Left kidney (tissue), 2 donors: ENCODE measurements around the gene C2CD4C. TPM values are rescaled to one million over a fixed set of nuclear protein-coding genes. Genes with fewer than 3 reads are reported as not detected.
"Not testable (repeated sequence)": the region's sequence is repeated elsewhere in the genome, so short reads cannot be mapped to it uniquely, and the experiment has no call there.

ENCODE experiments used
- DNase-seq: peaks from one replicate; pipeline ENCODE4 v3.0.0-alpha.2; 2013
- polyA plus RNA-seq: library from polyadenylated mRNA; unstranded; fragments of 120-200 nt; gene quantifications from one replicate; pipeline ENCODE4 v1.2.1, GENCODE V29; 2013; ENCODE audit not compliant: insufficient read length

C2CD4C gene
- polyA plus RNA-seq, 1 donor = 1.5 TPM

DNA sequence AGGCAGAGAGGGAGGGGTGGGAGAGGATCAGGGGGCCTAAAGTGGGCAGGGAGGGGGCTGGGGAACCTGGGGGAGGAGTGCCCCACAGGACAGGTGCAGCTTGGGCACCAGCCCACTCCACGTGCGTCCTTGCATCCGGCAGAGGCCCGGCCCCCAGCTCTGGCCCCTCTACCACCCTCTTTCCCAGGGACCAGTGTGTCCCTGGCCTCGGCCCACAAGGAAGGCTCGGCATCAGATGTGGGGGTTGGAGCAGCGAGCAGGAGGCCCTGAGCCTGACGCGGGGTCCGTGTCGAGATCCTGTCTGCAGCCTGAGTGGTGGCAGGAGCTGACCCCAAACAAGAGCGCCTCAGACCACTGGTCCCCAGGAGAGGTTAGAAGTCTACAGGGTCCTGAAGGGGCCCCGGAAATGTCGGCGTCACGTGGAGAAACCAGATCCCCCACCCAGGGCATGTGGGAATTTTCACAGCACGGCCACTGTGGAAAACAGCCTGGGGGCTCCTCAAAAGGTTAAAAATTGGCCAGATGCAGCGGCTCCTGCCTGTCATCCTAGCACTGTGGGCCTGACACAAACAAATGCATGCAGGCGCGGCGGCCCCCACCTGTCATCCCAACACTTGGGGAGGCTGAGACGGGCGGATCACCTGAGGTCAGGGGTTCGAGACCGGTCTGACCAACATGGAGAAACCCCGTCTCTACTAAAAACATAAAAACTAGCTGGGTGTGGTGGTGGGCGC, 30.4 kb upstream of the C2CD4C start:
- DNase-seq = no peak

DNA sequence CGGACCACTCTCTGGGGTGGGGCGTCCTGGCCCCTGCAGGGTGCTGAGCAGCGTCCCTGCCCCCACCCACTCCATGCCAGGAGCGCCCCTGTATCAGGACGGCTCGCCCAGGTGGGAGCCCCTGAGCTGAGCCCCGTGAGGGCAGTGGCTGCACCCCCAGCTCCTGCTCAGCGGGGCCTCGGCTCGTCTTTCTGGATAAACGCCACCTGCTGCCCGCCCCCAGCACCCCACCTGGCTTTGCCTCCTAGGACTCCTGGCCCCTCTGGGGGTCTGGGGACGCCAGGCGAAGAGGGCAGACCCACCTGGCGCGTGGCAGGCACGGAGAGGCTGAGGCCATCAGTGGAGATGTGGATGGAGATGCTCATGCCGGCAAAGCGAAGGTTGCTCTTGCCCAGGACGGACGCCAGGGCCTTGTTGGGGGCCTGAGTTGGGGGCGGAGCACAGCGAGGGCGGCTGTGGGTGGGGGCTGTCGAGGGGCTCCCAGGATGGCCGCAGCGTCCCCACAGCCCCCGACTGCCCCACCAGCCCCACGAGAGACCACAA, 29.5 kb upstream of the C2CD4C start:
- DNase-seq = no peak

DNA sequence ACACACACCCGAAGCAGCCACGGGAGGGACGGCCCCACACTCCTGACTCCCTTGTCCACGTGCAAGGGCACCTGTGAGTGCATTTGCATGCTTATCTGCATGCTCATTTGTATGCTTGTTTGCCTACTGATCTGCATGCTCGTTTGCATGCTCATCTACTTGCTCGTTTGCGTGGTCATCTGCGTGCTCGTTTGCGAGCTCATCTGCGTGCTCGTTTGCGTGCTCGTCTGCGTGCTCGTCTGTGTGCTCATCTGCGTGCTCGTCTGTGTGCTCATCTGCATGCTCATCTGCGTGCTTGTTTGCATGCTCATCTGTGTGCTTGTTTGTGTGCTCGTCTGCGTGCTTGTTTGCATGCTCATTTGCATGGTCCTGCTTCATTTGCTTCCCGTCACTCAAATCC, 28.1 kb upstream of the C2CD4C start:
- no peak for DNase-seq

DNA sequence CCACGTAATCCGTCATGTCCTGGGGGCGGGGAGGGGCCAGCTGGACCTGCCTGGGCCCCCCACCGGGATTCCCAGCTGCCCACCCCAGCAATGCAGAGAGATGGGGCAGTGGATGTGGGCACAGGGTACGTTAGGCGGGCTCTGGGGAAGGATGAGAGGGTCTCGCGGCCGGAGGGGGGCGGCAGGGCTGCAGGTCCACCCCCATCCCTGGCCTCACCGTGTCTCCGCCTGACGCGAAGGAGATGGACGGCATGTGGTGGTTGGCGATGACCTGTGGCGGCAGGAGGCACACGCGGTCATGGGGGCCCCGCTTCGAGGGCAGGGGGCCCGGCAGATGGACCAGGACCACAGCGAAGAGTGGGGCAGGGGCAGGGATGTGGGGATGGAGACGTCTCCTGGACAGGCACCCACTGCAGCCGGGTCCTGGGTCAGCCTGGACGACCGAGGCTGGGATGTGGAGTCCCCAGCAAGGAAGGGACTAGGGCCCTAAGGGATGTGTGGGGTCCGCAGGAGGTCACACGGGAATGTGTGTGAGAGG, 27.5 kb upstream of the C2CD4C start:
- no peak for DNase-seq

DNA sequence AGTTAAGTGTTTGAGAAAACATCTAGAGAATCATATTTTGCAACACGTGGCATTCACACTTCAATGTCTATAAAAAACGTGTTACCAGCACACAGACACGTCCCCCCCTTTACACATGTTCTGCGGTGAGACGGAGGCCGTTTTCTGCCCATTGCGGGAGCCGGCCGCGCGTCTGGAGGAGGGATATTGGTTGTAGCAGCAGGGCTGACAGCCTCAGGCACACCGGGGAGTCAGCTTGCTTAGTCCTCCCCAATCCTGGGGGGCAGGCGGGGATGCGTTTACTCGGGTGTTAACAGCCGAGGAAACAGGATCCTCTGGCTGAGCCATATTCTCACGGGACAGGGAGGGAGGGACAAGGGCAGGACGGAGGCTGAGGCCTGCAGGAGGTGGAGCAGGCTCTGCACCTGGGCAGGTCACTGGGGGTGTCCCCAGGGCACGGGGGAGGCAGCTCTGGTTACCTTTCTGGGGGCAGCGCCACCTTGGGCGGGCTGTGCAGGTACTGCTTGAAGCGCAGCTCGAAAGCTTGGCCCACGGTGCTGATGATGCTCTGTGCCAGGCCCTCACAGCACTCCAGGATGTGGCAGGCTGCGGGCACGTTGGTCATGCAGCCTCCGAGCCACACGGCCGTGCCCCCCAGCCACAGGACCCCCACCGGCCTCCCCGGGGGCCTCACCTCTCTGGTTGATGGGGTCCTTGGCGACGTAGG, 26.9 kb upstream of the C2CD4C start:
- DNase-seq = peak; percentile 18

DNA sequence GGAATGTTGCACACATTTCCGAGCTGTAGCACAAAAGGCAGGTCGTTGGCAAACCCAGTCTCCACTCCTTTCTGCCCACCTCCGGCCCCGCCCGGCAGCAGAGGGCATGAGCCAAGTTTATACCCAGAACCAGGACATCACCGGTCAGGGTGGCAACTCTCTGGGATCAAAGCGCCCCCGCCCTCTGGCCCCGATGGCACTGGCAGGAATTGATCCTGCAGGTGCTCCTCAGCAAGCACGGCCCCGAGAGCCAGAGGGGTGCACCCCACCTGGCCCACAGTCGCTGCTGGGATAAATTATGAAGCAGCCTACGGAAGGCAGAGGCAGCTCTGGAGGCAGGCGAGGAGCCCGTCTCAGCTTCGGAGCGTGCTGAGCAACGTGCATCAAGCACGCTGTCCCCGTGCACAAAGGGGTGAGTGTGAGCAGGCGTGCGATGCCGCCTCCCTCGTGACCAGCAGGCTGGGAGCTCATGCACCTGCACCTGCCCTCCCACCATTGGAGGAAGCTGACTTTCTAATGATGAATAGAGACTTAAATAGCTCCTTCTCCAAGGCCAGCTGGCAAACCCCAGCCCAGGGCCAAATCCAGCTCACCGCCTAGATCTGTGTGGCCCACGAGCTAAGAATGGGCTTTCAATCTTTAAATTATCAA, 26.2 kb upstream of the C2CD4C start:
- no peak for DNase-seq

DNA sequence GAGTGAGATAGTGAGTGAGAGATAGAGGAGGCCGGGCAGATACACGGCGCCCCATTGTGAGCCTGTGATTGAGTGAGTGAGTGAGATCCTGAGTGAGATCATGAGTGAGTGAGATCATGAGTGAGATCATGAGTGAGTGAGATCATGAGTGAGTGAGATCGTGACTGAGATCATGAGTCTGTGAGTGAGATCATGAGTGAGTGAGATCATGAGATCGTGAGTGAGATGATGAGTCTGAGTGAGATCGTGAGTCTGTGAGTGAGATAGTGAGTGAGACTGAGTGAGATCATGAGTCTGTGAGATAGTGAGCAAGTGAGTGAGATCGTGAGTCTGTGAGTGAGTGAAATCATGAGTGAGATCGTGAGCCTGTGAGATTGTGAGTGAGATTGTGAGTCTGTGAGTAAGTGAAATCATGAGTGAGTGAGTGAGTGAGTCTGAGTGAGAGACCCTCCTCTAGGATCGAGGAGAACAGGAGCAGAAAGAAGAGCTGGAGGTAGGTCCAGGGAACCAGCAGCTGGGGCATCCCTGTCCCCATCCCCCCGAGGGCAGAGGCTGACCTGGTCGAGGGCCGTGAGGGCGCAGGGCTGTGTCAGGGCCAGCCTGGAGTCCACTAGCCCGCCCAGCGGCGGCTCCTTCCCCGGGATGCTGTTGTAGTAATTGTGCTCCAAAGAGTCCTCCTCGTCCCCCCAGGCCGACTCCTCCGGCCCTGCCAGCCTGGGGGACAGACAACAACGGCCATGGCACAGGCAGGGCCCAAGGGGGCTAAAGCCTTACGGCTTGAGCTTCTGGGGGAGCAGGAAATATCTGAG, 25.4 kb upstream of the C2CD4C start:
- no peak for DNase-seq

DNA sequence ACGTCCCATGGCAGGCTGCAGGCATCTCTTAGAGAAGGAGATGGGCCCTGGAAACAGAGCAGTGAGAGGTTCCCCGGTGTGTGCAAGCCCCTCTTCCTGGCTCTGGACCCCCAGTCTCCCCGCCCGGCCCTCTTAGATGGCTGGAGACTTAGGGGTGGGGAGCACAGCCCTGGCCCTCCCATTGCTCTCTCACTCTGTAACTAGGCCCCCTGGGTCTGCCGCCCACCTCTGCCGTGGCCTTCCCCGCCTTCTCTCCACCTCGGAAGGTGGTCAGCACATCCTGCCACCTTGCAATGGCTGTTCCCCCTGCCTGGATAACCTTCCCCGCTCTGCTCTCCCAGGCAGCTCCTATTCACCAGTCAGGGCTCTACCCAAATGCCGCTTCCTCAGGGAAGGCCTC, 21.8 kb upstream of the C2CD4C start:
- DNase-seq = no peak

DNA sequence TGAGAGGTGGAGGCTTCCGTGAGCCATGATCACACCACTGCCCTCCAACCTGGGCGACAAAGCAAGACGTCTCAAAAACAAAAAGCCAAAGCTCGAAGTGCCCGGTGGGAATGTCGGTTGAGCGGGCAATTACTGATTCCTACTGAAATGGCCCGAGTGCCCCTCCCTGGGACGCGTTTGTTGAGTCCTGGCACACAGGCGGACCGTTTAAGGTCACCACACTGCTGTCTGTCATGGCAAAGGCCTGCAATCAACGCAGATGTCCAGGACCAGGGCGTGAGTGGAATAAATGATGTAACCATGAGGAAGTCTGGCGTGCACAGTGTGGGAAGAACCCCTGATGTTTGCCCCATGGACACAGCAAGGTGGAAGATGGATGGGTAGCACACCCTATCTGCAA, 19.2 kb upstream of the C2CD4C start:
- DNase-seq = no peak

DNA sequence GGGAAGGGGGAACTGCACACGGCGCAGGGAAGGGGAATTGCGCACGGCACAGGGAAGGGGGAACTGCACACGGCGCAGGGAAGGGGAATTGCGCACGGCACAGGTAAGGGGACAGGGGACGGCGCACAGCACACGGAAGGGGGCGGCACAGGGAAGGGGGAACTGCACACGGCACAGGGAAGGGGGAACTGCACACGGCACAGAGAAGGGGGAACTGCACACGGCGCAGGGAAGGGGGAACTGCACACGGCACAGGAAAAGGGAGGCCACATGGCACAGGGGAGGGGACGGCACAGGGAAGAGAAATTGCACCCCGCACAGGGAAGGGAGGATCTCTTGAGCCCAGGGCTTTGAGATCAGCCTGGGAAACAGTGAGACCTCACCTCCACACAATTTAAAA, 18.7 kb upstream of the C2CD4C start:
- DNase-seq = not testable (repeated sequence)

DNA sequence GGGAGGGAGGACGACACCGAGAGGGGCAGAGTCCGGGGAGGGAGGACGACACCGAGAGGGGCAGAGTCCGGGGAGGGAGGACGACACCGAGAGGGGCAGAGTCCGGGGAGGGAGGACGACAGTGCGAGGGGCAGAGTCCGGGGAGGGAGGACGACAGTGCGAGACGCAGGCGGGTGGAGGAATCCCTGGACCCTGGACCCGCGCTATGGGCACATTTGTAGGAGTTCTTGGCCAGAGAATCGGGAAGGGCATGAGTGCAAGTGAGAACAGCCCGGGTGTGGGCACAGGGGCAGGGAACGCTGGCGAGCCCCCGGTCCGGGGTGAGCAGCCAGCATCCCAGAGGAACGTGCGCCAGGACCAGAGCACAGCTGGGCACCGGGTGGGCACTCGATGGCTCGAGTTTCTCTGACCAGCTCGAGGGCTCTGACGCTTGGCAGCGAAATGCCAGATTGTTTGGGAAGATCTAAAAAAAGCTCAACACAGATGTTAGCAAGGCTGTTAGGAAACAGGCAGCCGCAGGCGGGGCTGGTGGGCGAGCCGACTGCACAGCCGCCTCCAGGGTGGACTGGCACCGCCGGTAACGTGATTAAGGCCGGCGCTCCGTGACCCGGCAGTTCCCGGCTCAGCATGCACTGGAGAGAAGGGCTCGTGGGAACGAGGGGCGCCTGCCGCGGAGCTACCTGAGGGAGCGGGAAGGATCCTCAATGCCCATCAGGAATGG, 17.9 kb upstream of the C2CD4C start:
- DNase-seq = no peak

DNA sequence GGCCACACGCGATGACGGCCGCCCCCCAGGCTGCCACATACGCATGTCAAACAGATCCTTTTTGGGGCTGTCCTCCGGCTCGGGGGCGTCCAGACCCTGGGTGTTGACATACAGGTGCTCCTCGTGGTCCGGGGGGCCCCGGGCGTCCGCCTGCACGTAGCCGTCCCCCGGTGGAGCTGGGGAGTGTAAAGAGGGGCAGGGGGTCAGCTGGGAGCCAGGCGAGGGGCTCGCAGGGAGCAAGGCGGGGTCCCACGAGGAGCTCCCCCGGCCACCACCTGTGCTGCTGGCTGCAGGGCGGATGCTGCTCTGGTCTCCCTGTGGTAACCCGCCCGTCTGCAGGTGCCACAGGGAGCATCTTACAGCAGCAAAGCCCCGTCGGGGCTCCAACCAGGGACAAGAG, 16.1 kb upstream of the C2CD4C start:
- no peak for DNase-seq

DNA sequence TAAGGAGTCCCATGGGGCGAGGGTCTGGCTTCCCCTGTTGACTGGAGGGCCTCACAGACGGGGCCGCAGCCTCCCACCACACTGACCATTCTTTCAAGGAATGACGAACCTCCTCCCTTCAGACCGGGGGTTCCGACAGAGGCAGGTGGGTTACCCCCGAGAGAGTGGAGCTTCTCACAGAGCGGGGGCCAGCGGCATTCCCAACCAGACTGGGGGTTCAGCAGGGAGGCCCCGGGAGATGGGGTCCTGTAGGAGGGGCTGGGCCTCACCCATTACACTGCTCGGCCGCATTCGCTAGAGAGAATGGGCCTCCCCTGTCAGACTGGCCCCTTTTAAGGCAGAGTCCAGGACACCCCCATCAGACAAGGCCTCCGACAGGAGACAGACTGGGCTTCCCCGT, 15.6 kb upstream of the C2CD4C start:
- DNase-seq = no peak

DNA sequence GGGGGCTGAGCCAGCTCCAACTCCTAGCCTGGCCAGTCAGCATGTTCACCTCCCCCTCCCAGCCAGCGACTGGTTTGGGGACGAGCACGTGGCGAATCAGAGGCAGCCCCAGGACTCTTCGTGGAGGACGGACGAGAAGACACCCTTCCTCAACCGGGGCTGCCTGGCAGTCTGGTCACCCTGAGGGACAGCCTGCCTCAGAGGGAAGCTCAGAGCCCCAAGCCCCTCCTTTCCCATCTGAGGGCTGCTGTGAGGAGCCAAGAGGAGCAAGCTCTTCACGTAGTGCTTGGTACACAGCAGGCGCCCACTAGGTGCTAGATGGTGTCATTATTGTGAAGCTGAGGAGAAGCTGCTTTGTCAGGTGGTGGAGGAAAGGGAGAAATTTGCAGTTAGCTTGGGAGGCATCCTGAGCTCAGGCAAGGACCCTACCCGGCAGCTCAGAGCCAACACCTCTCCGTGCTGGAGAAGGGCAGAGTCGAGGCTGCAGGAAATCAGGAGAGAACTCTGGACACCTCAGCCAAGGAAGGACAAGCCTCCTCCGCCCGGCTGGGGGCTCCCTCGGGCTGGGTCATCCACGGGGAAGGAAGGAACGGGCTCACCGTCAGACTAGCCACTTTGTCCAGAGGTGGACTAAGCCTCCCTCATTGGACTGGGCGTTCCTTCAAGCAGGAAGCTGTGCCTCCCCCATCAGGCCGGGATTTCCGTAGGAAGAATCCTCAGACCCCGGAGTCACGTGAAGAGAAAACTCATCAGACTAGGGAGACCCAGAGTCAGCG, 14.9 kb upstream of the C2CD4C start:
- no peak for DNase-seq

DNA sequence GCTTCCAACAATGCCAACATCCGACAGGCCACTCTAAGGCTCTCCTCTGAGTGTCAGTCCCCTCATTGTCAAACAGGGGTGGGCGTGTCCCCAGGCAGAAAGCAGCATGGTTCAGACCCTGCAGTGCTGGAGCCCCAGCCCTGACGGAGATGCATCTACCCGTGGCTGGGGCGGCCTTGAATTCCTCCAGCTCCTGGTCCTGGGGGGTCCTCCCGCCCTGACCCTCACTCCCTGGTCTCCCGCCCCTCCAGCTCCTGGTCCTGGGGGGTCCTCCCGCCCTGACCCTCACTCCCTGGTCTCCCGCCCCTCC, 13.9 kb upstream of the C2CD4C start:
- not testable (repeated sequence) for DNase-seq

DNA sequence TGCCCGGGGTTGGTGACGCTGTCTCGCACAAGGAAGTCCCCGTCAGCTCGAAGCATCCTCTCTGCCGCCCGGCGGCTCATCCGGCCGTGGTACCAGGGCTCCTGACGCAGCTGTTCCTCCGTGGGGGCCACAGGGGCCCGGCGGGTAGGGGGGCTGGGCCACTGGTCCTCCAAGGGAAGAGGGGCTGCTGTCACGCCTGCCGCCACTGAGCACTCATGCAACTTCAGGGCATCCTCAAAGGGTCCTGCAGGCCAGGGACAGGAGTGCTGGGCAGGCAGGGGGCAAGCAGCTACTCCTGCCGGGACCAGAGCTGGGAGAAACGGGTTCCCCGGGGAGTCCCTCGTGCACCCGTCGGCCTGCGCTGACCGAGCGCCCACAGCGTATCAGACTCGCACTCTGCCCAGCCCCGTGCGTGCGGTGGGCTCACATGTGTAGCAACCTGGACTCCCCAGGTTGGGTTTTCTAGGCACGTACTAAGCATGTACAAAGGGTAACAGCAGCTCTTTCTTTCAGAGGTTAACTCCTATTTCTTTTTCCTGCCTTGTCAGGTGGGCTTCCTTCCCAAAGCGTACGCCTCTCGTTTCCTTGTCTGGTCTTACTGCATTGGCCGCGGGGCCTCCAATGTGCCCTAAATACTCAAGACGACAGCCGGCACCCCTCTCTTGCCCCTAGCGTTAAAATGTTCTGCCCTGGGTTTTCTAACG, 13.4 kb upstream of the C2CD4C start:
- DNase-seq = no peak

DNA sequence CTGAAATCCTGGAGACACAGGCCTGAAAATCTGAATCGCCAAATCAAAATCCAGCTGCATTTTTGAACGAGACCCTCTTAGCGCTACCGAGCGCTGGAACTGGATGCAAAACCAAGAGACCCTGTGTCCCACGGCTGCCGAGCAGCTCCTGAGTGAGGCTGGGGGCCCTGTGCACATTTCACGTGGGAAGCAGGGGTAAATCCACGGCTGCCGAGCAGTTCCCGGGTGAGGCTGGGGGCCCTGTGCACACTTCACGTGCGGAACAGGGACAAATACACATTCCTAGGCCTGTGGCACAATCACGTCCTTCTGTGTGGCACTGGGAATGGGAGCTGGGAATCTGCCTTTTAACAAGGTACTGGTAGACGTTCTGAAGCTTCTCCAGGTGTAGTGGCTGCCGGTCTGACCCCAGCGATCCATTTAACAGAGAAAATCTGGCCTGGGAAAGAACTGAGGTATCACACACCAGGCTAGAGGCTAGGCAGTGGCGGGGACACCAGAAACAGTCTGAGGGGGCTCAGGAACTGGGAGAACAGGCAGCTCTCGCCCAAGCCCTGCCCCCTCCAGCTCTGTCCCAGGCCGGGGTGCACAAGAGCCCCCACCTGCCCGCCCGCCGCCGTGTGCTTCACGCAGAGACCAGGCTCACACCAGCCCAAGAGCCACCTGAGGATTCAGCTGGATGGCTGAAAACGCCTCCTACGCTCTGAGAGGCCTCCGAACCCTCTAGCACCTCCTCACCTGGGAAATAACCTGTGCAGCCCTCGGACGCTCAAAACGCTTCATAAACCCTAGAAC, 11.0 kb upstream of the C2CD4C start:
- no peak for DNase-seq

DNA sequence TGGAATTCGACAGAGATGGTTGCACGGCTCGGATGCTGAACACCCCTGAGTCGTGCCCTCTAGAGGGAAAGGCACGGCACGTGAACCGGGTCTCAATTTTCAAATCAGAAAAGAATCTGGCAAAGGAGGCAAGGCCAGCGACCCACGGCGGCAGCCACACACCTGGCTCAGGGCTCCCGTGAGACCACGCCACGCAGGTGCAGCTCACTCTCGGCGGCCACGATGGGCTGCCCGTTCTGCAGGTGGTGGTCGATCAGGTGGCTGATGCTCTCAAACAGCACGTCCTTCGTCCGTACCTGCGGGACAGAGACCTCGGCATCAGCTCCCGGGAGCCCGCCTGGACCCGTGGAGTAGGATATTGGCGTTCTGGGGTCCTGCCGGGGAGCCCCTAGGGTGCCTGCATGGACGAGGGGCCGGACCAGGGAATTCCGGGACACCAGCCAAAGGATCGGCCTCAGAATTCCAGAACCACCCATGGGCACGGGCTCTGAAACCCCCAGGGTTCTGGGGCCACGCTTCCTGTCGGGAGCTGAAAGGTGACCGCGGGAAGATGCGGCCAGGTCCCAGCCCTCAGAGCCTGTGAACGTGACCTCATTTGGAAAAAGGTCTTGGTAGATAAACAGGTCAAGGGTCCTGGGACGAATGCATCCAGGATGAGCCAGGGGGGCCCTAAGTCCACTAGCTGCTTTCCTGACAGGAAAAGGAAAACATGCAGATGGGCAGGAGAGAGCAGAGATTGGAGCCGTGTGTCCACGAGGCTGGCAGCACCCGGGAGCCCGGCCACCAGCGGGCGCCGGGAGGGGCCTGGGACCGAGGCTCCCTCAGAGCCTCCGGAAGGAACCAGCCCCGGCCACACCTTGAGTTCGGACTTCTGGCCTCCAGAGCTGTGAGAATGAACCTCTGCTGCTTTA, 10.1 kb upstream of the C2CD4C start:
- DNase-seq = no peak
